Measurements from ENCODE around the gene TBC1D3B. TPM values are rescaled to one million over a fixed set of nuclear protein-coding genes. Genes with fewer than 3 reads are reported as not detected.
A peak's percentile ranks its signal among the peaks of the same experiment; 100 is the strongest.
"Not testable (repeated sequence)": the region's sequence is repeated elsewhere in the genome, so short reads cannot be mapped to it uniquely, and the experiment has no call there.

Gene TBC1D3B
- total RNA-seq, 3 donors from 2014 or later (not counting 1 experiment from before 2014, with no cell fraction given) = 4.3 to 10.7 (median 8.2) TPM

DNA sequence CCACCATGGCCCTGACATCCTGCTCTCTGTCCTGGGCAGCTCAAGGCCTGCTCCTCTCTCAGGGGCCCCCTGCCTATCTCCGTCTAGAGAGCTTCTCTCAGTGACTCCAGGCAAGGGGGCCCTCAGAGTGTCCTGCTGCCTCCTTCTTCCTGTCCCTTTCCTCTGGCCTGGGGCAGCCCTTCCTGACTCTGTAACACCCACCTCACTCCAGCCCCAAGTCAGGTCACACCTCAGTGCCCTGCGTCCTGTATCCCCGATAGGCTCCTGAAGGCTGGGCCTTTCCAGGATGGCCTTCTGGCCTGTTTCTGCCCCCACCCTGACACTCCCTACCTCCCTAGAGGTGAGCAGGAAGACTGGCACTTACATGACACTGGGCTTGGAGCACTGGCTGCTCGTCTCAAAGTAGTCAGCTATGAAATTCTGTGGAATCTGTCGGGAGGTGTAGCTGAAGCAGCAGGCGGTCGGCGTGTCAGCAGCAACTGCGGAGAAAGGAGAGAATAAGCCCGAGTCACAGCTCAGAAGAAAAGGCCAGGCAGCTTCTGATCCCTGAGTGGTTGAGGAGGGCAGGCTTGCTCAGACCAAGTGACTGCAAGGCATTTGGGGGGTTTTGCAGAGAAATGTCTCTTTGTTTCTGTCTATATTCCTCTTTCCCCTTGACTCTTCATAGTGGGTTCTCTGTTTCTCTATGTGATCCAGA is 19.1 kb upstream of the TBC1D3B start:
- no peaks in the 10 kb centered on the region for H3K27me3 ChIP-seq (ENCODE audit: control insufficient read depth, insufficient read depth, low read length)
- Mint-ChIP-seq H3K36me3 (no peaks in the 10 kb centered on the region), H3K4me1 (peaks cover 88 to 93% of the 10 kb centered on the region in 2 donors), H3K27ac (peak overlapping the region; percentile 95 to 96), H3K9me3 (no peaks in the 10 kb centered on the region), H3K4me3 (peak overlapping the region; percentile 90), H3K27me3 (ENCODE audit: low read depth in 2 of 2) (no peaks in the 10 kb centered on the region)
- H3K27ac ChIP-seq (ENCODE audit: low read length) = no peak overlapping the region
- DNase-seq (peak in 1 of 2 donors; percentile 33), ATAC-seq (no peak)
- no peak overlapping the region for H3K4me3 ChIP-seq (ENCODE audit: low read length)
- H3K4me1 ChIP-seq (ENCODE audit: control insufficient read depth, insufficient read depth, low read length) = peaks cover 71% of the 10 kb centered on the region
- intact Hi-C loops (cut with micrococcal nuclease) = loop anchor here (1.0 to 5.0 kb wide), 4 partner anchors 7 to 953 kb away; partner anchors contain the start of gene SLFN5
- H3K9me3 ChIP-seq (ENCODE audit: control insufficient read depth, insufficient read depth, low read length) = no peaks in the 10 kb centered on the region
- TF ChIP-seq, protein P1, sequence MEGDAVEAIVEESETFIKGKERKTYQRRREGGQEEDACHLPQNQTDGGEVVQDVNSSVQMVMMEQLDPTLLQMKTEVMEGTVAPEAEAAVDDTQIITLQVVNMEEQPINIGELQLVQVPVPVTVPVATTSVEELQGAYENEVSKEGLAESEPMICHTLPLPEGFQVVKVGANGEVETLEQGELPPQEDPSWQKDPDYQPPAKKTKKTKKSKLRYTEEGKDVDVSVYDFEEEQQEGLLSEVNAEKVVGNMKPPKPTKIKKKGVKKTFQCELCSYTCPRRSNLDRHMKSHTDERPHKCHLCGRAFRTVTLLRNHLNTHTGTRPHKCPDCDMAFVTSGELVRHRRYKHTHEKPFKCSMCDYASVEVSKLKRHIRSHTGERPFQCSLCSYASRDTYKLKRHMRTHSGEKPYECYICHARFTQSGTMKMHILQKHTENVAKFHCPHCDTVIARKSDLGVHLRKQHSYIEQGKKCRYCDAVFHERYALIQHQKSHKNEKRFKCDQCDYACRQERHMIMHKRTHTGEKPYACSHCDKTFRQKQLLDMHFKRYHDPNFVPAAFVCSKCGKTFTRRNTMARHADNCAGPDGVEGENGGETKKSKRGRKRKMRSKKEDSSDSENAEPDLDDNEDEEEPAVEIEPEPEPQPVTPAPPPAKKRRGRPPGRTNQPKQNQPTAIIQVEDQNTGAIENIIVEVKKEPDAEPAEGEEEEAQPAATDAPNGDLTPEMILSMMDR (IDR thresholded peaks at IDR 0.05) = no peak
- H3K36me3 ChIP-seq (ENCODE audit: control insufficient read depth, insufficient read depth, low read length) = peaks cover 4% of the 10 kb centered on the region
- 90% methylated on average over 9 of the region's 10 CpGs for WGBS (ENCODE audit: insufficient coverage)

DNA sequence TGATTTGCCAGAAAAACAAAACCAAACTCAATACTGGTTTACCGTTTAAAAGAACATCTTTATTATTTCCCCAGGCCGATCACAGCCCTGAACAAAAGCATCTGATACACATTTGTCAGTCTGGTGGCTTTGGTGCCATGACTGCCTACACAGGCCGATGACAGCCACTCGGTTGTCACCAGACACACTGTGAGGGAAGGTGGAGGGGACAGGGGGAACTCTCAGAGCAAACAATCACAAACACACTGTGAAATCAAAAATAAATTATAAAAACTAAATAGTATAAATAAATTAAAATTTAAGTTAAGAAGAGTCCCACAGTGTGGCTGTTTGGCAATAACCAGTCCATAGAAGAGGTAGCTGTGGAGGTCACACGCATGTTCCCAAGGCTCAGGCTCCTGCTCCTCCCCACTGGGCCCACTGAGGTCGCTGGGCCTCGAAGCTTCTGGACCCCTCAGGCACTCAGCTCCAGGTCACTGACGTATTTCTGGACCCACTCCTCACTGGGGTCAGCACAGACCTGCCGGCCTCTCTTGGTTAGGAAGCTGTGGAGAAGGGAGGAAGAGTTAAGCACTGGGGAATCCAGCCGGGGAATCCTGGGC is 18.5 kb upstream of the TBC1D3B start:
- not testable (repeated sequence) for H3K36me3 ChIP-seq (ENCODE audit: control insufficient read depth, insufficient read depth, low read length); DNase-seq; H3K27me3 Mint-ChIP-seq (ENCODE audit: low read depth in 2 of 2); H3K36me3 Mint-ChIP-seq; H3K9me3 Mint-ChIP-seq; H3K4me3 ChIP-seq (ENCODE audit: low read length); H3K9me3 ChIP-seq (ENCODE audit: control insufficient read depth, insufficient read depth, low read length); H3K4me3 Mint-ChIP-seq; H3K27ac ChIP-seq (ENCODE audit: low read length); H3K27me3 ChIP-seq (ENCODE audit: control insufficient read depth, insufficient read depth, low read length); ATAC-seq
- Mint-ChIP-seq H3K4me1 (peaks cover 88 to 93% of the 10 kb centered on the region in 2 donors), H3K27ac (peak overlapping the region; percentile 95 to 96)
- WGBS (ENCODE audit: insufficient coverage) = 94% methylated on average over 7 of the region's 10 CpGs
- peaks cover 75% of the 10 kb centered on the region for H3K4me1 ChIP-seq (ENCODE audit: control insufficient read depth, insufficient read depth, low read length)
- intact Hi-C loops (cut with micrococcal nuclease) = loop anchor here (5.0 kb wide), 2 partner anchors 298 to 953 kb away; partner anchors contain the start of gene SLFN5

DNA sequence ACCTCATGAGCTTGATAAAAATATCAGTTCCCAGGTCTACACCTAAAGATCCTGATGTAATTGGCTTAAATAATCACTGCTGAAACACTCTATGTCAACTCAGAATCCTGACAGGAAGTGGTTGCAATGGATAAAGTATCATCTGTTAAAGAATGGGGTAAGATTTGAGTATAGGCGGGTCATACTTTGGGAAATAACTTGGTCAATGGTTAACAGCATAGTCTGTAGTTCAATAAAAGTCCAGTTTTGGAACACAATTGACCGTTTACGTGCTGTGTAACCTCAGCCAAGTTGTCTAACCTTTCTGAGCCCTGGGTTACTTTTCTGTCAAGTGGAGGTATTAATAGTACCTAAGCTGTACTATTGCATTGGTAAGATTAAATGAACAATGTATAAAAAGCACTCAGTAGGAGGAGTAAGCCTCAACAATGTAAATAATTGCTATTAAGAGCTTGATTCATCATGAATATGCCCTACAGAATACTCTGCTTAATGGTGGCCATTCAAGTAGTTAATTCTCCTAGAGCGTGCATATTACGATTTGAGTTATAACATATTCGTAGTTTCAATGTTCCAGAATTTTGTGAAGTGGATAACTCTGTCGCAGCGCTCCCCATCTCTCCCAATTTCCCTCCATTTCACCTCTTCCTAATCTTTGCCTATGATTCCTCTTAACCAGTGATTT is 17.9 kb upstream of the TBC1D3B start:
- Mint-ChIP-seq H3K4me1 (peaks cover 90 to 91% of the 10 kb centered on the region in 2 donors), H3K27ac (peak overlapping the region; percentile 69 to 96)
- H3K4me3 Mint-ChIP-seq; H3K4me3 ChIP-seq (ENCODE audit: low read length); H3K27me3 Mint-ChIP-seq (ENCODE audit: low read depth in 2 of 2); DNase-seq; intact Hi-C loops (cut with micrococcal nuclease); H3K27ac ChIP-seq (ENCODE audit: low read length); H3K36me3 ChIP-seq (ENCODE audit: control insufficient read depth, insufficient read depth, low read length); H3K27me3 ChIP-seq (ENCODE audit: control insufficient read depth, insufficient read depth, low read length); H3K9me3 ChIP-seq (ENCODE audit: control insufficient read depth, insufficient read depth, low read length); H3K36me3 Mint-ChIP-seq; ATAC-seq; H3K9me3 Mint-ChIP-seq: not testable (repeated sequence)
- 100% methylated on average over 5 of the region's 8 CpGs for WGBS (ENCODE audit: insufficient coverage)
- H3K4me1 ChIP-seq (ENCODE audit: control insufficient read depth, insufficient read depth, low read length) = peaks cover 76% of the 10 kb centered on the region

DNA sequence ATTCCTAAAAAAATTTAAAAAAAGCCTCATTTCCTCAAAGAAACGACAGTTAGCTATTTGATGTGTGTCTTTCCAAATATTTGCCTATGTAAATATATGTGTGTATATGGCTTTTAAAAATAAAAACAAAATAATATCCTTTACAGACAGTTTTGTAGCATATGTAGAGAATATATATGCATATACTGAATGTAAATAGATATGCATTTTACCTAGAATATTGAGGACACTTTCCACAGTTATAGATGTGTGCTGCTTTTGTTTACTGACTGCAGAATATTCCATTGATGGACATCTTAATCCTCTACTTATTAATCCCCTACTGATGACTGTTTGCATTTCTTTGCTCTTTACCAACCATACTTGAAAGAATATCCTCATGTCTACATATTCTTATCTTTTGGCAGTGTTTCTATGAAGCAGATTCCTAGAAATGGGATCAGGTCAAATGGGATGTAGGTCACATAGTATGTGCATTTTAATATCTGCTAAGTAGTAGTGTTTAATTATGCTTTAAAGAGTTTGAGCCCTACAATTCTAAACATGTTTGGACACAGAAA is 16.9 kb upstream of the TBC1D3B start:
- peaks cover 75% of the 10 kb centered on the region for H3K4me1 ChIP-seq (ENCODE audit: control insufficient read depth, insufficient read depth, low read length)
- no peaks in the 10 kb centered on the region for H3K9me3 Mint-ChIP-seq
- no peaks in the 10 kb centered on the region for H3K27me3 ChIP-seq (ENCODE audit: control insufficient read depth, insufficient read depth, low read length)
- DNase-seq (no peak), ATAC-seq (no peak)
- TF ChIP-seq, protein P1 (IDR thresholded peaks at IDR 0.05) = no peak
- H3K4me3 Mint-ChIP-seq = no peak overlapping the region
- no peaks in the 10 kb centered on the region for H3K9me3 ChIP-seq (ENCODE audit: control insufficient read depth, insufficient read depth, low read length)
- peaks cover 4% of the 10 kb centered on the region for H3K36me3 ChIP-seq (ENCODE audit: control insufficient read depth, insufficient read depth, low read length)
- H3K27ac Mint-ChIP-seq = peak overlapping the region in 1 of 2 donors; percentile 96
- H3K36me3 Mint-ChIP-seq = no peaks in the 10 kb centered on the region
- WGBS (ENCODE audit: insufficient coverage) = no CpG with 5 or more reads among the region's 1 CpG
- no peak overlapping the region for H3K4me3 ChIP-seq (ENCODE audit: low read length)
- no peak overlapping the region for H3K27ac ChIP-seq (ENCODE audit: low read length)
- intact Hi-C loops (cut with micrococcal nuclease) = no loop called here
- no peaks in the 10 kb centered on the region for H3K27me3 Mint-ChIP-seq (ENCODE audit: low read depth in 2 of 2)
- H3K4me1 Mint-ChIP-seq = peaks cover 90% of the 10 kb centered on the region in 2 donors

DNA sequence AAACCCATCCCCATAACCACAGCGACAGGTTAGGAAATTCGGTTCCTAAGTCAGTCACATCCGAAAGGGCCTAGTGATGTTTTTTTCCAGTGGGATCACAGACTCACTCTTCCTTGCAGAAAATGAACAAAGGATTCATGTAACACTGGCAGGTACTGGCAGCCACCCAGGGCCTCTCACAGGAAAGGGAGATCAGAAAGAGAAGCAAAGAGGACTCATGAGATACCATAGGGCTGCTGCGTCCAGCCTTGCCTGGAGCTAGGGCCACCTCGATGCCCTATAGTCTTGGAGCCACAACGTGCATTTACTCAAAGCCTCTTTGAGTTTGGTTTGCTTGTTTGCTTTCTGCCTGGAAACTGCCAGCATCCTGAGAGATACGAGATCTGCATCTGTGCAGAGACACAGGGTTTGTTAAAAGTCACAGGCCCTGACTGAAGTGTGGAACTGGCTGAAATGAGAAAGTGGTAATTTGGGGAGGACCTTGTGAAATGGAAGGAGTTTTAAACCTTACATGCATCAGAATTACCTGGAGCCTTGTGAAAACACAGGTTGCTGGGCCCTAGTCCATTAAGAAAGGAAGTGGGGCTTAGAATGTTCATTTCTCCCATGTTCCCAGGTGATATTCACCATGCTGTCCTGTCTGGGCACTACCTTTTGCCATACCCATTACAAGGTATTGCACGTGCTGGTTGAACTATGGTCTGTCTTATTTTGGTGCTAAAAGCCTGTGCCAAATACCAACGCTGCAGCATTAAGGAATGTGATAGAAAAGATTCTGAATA is 14.3 kb upstream of the TBC1D3B start:
- H3K27ac ChIP-seq (ENCODE audit: low read length); H3K27me3 Mint-ChIP-seq (ENCODE audit: low read depth in 2 of 2); H3K27me3 ChIP-seq (ENCODE audit: control insufficient read depth, insufficient read depth, low read length); H3K4me3 ChIP-seq (ENCODE audit: low read length); H3K9me3 ChIP-seq (ENCODE audit: control insufficient read depth, insufficient read depth, low read length); H3K36me3 Mint-ChIP-seq; DNase-seq; ATAC-seq; H3K9me3 Mint-ChIP-seq: not testable (repeated sequence)
- Histone ChIP-seq H3K4me1 (ENCODE audit: control insufficient read depth, insufficient read depth, low read length) (peaks cover 80% of the 10 kb centered on the region), H3K36me3 (ENCODE audit: control insufficient read depth, insufficient read depth, low read length) (peaks cover 15% of the 10 kb centered on the region)
- intact Hi-C loops (cut with micrococcal nuclease) = loop anchor here (1.0 kb wide), 1 partner anchor 9 kb away; no protein-coding TSS in a partner anchor
- Mint-ChIP-seq H3K27ac (peak overlapping the region; percentile 93 to 96), H3K4me3 (peak overlapping the region; percentile 42), H3K4me1 (peaks cover 92 to 94% of the 10 kb centered on the region in 2 donors)
- 81% methylated on average over 6 of the region's 9 CpGs for WGBS (ENCODE audit: insufficient coverage)

Measured in natural killer cell (primary cell).